ENCODE data around the gene TTN.

TTN gene

DNA sequence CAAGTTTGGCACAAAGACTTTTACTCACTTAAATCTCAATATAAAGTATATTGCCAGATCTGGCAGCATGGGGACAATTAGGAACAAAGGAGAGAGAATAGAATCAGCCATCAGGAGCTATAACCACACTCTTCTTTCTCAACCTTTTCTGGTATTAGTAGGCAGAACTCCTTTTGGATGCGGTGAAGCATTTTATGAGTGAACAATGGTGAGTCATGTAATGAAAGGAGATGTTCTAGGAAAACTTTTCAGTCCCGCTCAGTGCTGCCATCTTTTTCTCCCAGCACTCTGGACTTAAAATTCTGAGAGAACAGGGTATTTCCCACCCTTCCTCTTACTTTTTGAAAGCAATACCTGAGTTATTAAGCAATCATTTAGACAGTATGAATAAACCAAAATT, 294.7 kb downstream of the TTN start:
- Histone ChIP-seq H3K27me3 (ENCODE audit: insufficient read depth, low read length, poor library complexity, severe bottlenecking) (no peaks in the 10 kb centered on the region), H3K36me3 (ENCODE audit: insufficient read depth, low read length) (peaks cover 4% of the 10 kb centered on the region; the same call in 1 of the 2 replicates), H2AFZ (ENCODE audit: low read length) (no peak overlapping the region), H3K9ac (ENCODE audit: low read depth, low read length, poor library complexity, severe bottlenecking) (no peak overlapping the region), H3K4me1 (ENCODE audit: insufficient read depth, low read length, poor library complexity, severe bottlenecking) (peaks cover 6% of the 10 kb centered on the region), H3K9me2 (replicated peaks; ENCODE audit: low read depth, low read length) (no peaks in the 10 kb centered on the region), H3K4me2 (ENCODE audit: low read depth, low read length, poor library complexity, severe bottlenecking) (no peak overlapping the region), H3K9me3 (ENCODE audit: insufficient read depth, low read depth, low read length) (no peaks in the 10 kb centered on the region), H4K20me1 (ENCODE audit: insufficient read depth, low read length, poor library complexity, severe bottlenecking) (no peaks in the 10 kb centered on the region), H3K4me3 (ENCODE audit: low read length, poor library complexity, severe bottlenecking) (no peak overlapping the region), H3K79me2 (ENCODE audit: insufficient read depth, low read length) (no peaks in the 10 kb centered on the region), H3F3A (ENCODE audit: low read depth) (no peaks in the 10 kb centered on the region)
- TF ChIP-seq EZH2phosphoT487 (IDR thresholded peaks at IDR 0.05; ENCODE audit: borderline replicate concordance): no peak

DNA sequence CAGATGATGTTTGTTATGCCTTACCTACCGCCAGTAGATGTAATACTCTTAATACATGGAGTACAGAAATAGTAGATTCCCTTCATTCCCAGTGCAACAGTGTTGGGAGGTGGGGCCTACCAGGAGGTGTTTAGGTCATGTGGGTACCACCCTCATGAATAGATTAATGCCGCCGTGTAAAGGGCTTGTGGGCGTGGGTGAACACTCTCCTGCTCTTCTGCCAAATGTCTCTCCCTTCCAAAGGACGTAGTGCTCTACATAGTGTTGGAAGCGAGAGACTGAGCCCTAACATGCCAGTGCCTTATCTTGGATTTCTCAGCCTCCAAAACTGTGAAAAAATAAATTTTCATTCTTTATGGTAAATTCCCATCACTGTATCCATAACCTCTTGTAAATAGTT, 296.8 kb downstream of the TTN start:
- Histone ChIP-seq H3K9ac (ENCODE audit: low read depth, low read length, poor library complexity, severe bottlenecking) (no peak overlapping the region), H2AFZ (ENCODE audit: low read length) (no peak overlapping the region), H3K79me2 (ENCODE audit: insufficient read depth, low read length) (no peaks in the 10 kb centered on the region), H3K9me2 (replicated peaks; ENCODE audit: low read depth, low read length) (no peaks in the 10 kb centered on the region), H3K4me2 (ENCODE audit: low read depth, low read length, poor library complexity, severe bottlenecking) (no peak overlapping the region), H3F3A (ENCODE audit: low read depth) (no peaks in the 10 kb centered on the region), H3K9me3 (ENCODE audit: insufficient read depth, low read depth, low read length) (no peaks in the 10 kb centered on the region), H3K27me3 (ENCODE audit: insufficient read depth, low read length, poor library complexity, severe bottlenecking) (no peaks in the 10 kb centered on the region), H3K4me3 (ENCODE audit: low read length, poor library complexity, severe bottlenecking) (no peak overlapping the region), H3K36me3 (ENCODE audit: insufficient read depth, low read length) (peaks cover 9% of the 10 kb centered on the region), H3K4me1 (ENCODE audit: insufficient read depth, low read length, poor library complexity, severe bottlenecking) (peaks cover 6% of the 10 kb centered on the region), H4K20me1 (ENCODE audit: insufficient read depth, low read length, poor library complexity, severe bottlenecking) (no peaks in the 10 kb centered on the region)
- no peak for TF ChIP-seq EZH2phosphoT487 (IDR thresholded peaks at IDR 0.05; ENCODE audit: borderline replicate concordance)
- TF ChIP-seq, protein P1, sequence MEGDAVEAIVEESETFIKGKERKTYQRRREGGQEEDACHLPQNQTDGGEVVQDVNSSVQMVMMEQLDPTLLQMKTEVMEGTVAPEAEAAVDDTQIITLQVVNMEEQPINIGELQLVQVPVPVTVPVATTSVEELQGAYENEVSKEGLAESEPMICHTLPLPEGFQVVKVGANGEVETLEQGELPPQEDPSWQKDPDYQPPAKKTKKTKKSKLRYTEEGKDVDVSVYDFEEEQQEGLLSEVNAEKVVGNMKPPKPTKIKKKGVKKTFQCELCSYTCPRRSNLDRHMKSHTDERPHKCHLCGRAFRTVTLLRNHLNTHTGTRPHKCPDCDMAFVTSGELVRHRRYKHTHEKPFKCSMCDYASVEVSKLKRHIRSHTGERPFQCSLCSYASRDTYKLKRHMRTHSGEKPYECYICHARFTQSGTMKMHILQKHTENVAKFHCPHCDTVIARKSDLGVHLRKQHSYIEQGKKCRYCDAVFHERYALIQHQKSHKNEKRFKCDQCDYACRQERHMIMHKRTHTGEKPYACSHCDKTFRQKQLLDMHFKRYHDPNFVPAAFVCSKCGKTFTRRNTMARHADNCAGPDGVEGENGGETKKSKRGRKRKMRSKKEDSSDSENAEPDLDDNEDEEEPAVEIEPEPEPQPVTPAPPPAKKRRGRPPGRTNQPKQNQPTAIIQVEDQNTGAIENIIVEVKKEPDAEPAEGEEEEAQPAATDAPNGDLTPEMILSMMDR (conservative IDR thresholded peaks at IDR 0.05; ENCODE audit: low read length): no peak

DNA sequence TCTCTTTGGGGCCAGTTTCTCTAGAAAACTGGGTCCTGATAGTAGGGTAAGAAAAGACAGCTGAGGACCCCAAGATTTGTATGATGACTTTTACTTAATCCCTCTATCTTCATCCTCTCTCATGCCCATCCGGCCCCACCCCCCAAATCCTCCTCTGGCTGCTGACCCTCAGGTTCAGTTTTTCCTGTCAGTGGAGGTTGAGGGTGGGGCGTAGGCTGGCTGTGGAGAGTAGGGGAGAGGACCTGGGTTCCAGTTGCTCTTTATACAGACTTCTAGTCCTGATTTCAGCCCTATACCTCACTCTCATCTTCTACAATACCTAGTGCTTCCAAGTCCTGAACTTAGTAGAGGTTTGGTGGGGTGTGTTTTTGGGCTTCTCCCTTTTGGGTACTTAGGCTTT, 298.6 kb downstream of the TTN start:
- Histone ChIP-seq H3K4me2 (ENCODE audit: low read depth, low read length, poor library complexity, severe bottlenecking) (no peak overlapping the region), H3F3A (ENCODE audit: low read depth) (no peaks in the 10 kb centered on the region), H2AFZ (ENCODE audit: low read length) (no peak overlapping the region), H3K36me3 (ENCODE audit: insufficient read depth, low read length) (peaks cover 23% of the 10 kb centered on the region), H3K9me3 (ENCODE audit: insufficient read depth, low read depth, low read length) (no peaks in the 10 kb centered on the region), H3K27me3 (ENCODE audit: insufficient read depth, low read length, poor library complexity, severe bottlenecking) (no peaks in the 10 kb centered on the region), H3K79me2 (ENCODE audit: insufficient read depth, low read length) (no peaks in the 10 kb centered on the region), H3K9me2 (replicated peaks; ENCODE audit: low read depth, low read length) (no peaks in the 10 kb centered on the region), H3K9ac (ENCODE audit: low read depth, low read length, poor library complexity, severe bottlenecking) (no peak overlapping the region), H4K20me1 (ENCODE audit: insufficient read depth, low read length, poor library complexity, severe bottlenecking) (no peaks in the 10 kb centered on the region), H3K4me3 (ENCODE audit: low read length, poor library complexity, severe bottlenecking) (no peak overlapping the region), H3K4me1 (ENCODE audit: insufficient read depth, low read length, poor library complexity, severe bottlenecking) (no peaks in the 10 kb centered on the region)
- TF ChIP-seq, protein P1 (conservative IDR thresholded peaks at IDR 0.05; ENCODE audit: low read length): no peak
- no peak for TF ChIP-seq EZH2phosphoT487 (IDR thresholded peaks at IDR 0.05; ENCODE audit: borderline replicate concordance)

DNA sequence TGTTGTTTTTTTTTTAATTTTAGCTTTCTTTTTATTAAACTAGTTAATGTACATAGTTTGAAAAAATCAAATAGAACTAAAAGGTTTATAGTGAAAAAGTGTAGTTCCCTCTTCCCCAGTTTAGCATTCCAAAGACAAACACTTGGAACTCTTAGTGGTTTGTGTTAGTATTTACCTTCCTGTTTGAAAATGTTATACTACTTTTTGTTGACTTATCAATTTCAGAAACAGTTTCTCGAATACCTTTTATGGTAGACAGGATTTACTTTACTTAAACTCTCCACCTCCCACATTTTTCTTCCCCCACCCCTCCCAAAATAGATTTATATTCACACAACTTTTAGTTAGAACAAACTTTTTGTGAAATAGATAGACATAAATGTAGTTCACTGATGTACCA, 300.3 kb downstream of the TTN start:
- no peak overlapping the region for H3K4me3 ChIP-seq (ENCODE audit: low read length, poor library complexity, severe bottlenecking)
- no peak overlapping the region for H3K4me2 ChIP-seq (ENCODE audit: low read depth, low read length, poor library complexity, severe bottlenecking)
- no peaks in the 10 kb centered on the region for H3K4me1 ChIP-seq (ENCODE audit: insufficient read depth, low read length, poor library complexity, severe bottlenecking)
- H3K9ac ChIP-seq (ENCODE audit: low read depth, low read length, poor library complexity, severe bottlenecking): no peak overlapping the region
- H3K9me2 ChIP-seq (replicated peaks; ENCODE audit: low read depth, low read length): no peaks in the 10 kb centered on the region
- peaks cover 40% of the 10 kb centered on the region for H3K36me3 ChIP-seq (ENCODE audit: insufficient read depth, low read length)
- no peaks in the 10 kb centered on the region for H3F3A ChIP-seq (ENCODE audit: low read depth)
- H3K9me3 ChIP-seq (ENCODE audit: insufficient read depth, low read depth, low read length): no peaks in the 10 kb centered on the region
- H4K20me1 ChIP-seq (ENCODE audit: insufficient read depth, low read length, poor library complexity, severe bottlenecking): no peaks in the 10 kb centered on the region
- TF ChIP-seq, protein P1 (conservative IDR thresholded peaks at IDR 0.05; ENCODE audit: low read length): no peak
- H3K79me2 ChIP-seq (ENCODE audit: insufficient read depth, low read length): no peaks in the 10 kb centered on the region
- H3K27me3 ChIP-seq (ENCODE audit: insufficient read depth, low read length, poor library complexity, severe bottlenecking): no peaks in the 10 kb centered on the region
- no peak overlapping the region for H2AFZ ChIP-seq (ENCODE audit: low read length)
